Epithelial cell of proximal tubule (primary cell): ENCODE results near the gene ZMAT5. TPM values are rescaled to one million over a fixed set of nuclear protein-coding genes. Genes with fewer than 3 reads are reported as not detected.
A peak's percentile ranks its signal among the peaks of the same experiment; 100 is the strongest.

Experiments
- DNase-seq: peaks from one replicate; pipeline ENCODE4 v3.0.0-alpha.2; 2011; ENCODE audit warnings: low read depth
- H3K4me3 ChIP-seq: 2 replicates; pipeline ENCODE4 v1.5.1; 2011; ENCODE audit warnings: low read depth, mild to moderate bottlenecking, low read length
- total RNA-seq: library from RNA; depleted of rRNA; stranded (reverse); fragments of >200 nt; gene quantifications from 2 replicates; pipeline ENCODE4 v1.2.3, GENCODE V29; 2015
- TF ChIP-seq, protein P1 (sequence below): conservative IDR thresholded peaks from 2 replicates; pipeline ENCODE4 v1.5.1; 2012; ENCODE audit warnings: low read depth, mild to moderate bottlenecking, low read length

The ZMAT5 gene
- total RNA-seq, 1 donor from 2014 or later, result 24.8 TPM

DNA sequence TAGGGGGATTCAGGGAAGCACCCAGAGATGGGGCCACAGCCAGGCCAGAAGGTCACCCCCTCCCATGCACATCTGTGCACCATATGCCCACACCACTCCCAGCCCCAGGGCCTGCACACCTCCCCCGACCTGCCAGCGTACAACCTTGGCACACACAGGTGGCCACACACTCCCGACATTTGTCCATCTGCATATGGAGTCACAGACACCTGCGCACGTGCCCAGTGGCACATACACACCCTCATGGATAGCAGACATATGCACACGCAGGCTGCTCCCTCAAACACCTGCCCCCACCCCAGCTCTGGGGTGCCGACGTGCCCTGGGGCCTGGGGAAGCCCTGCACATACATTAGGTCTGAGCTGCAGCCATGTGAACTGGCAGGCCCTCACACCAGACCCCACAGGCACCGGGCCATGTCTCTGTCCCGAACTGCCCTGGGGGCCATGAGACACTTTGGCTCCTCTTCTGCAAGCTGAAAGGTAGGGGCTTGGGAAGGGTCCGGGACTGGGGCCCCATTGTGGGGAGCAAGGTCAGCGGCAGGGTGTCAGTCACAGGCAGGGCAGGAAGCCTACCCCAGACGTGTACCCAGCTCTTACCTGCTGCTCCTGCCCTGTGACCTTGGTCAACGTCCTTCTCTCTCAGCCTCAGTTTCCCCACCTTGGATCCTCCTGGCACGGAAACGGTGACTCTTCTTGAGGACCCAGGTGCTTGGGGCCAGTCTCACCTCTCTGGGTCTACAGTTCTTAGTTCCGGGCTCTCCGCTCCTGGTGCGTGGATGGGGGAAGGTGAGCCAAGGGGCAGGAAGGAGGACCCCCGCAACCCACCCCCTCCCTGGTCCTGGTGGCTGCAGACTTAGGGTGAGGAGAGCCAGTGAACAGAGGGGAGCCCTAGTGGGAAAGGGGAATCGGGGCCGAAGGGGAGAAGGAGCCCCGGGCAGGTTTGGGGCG, 47.6 kb downstream of the ZMAT5 start:
- no peak for DNase-seq
- TF ChIP-seq, protein P1, sequence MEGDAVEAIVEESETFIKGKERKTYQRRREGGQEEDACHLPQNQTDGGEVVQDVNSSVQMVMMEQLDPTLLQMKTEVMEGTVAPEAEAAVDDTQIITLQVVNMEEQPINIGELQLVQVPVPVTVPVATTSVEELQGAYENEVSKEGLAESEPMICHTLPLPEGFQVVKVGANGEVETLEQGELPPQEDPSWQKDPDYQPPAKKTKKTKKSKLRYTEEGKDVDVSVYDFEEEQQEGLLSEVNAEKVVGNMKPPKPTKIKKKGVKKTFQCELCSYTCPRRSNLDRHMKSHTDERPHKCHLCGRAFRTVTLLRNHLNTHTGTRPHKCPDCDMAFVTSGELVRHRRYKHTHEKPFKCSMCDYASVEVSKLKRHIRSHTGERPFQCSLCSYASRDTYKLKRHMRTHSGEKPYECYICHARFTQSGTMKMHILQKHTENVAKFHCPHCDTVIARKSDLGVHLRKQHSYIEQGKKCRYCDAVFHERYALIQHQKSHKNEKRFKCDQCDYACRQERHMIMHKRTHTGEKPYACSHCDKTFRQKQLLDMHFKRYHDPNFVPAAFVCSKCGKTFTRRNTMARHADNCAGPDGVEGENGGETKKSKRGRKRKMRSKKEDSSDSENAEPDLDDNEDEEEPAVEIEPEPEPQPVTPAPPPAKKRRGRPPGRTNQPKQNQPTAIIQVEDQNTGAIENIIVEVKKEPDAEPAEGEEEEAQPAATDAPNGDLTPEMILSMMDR, result no peak
- H3K4me3 ChIP-seq, result no peak overlapping the region

DNA sequence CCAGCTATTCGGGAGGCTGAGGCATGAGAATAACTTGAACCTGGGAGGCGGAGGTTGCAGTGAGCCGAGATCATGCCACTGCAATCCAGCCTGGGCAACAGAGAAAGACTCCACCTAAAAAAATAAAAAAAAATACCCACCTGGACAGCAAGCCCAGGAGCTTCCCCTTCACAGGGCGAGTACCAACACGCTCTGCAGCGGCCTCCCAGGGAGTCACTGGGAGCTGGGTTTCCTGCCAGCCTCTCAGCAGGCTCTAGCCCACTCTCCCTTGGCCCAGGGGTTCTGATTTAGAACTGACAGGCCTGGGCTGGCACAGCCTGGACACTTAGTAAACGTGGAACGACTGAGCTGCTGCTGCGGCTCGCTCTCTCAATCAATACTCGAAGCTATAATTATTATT, 49.0 kb downstream of the ZMAT5 start:
- no peak overlapping the region for H3K4me3 ChIP-seq
- no peak for DNase-seq
- TF ChIP-seq, protein P1, result no peak

DNA sequence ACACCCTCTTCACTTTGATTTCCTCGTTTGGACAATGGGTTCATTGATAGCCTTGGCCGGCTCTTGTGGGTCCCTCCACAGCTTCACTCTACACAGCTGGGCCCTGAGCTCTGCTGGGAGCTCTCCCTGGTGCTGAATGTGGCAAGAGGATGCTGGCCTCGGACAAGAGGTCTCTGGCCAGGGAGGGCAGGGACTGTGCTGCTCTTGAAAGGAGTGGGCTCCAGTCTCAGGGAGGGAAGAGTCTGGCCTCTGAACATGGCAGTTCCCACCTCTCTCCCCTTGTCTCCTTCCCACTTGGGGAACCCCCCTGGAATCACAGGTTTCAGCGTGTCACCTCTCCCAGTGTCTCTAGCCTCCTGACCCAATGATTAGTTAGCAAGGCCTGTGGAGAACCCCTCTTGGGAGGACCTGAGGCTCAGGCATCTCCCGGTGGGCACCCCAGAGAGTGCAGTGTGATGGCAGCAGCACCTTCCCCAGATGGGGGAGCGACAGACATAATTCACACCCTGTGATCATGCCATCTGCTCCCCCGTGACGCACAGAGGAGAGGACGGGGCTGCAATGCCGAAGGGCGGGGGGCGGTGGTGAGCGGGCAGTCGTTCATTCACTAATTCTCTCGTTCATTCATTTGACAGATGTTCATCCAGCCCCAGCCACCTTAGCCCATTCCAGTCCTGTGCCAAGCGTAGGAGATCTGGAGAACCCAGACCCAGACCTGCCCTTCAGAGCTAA, 49.8 kb downstream of the ZMAT5 start:
- no peak overlapping the region for H3K4me3 ChIP-seq
- peak; percentile 13 for DNase-seq
- TF ChIP-seq, protein P1, result no peak

DNA sequence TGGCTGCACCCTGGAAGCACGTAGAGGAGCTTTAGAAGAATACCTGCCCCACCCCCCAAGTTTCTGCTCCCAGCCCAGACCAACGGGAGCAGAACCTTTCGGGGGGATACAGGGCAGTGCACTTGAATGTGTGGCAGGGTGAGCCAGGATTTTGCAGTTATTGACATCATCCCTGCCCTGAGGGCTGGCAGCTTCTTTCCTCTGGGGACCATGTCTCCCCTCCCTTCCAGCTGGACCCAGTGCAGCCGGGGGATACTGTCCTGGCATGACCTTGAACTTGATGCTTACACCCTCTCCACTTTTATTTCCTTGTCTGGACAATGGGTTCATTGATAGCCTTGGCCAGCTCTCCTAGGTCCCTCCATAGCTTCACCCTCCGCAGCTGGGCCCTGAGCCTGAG, 51.1 kb downstream of the ZMAT5 start:
- TF ChIP-seq, protein P1, result no peak
- H3K4me3 ChIP-seq, result no peak overlapping the region
- no peak for DNase-seq

DNA sequence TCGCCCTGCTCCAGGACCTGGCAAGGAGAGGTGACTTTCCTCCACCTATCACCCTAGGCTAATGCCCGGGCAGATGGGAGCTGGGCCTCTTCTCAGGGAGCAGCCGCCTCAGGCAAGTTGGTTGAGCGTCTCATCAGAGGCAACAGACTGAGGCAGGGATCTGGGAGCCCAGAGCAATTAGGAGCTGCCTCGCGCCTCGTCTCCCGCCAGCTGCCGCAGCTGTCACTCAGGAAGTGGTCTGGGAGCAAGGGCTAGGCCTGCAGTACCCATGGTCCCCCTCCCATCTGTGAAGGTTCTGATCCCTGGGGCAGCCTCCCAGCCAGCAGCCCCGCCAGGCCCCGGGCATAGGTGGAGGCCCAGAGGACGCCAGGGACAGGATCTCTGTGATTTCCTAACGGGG, 51.6 kb downstream of the ZMAT5 start:
- no peak overlapping the region for H3K4me3 ChIP-seq
- TF ChIP-seq, protein P1, result no peak
- DNase-seq, result no peak

DNA sequence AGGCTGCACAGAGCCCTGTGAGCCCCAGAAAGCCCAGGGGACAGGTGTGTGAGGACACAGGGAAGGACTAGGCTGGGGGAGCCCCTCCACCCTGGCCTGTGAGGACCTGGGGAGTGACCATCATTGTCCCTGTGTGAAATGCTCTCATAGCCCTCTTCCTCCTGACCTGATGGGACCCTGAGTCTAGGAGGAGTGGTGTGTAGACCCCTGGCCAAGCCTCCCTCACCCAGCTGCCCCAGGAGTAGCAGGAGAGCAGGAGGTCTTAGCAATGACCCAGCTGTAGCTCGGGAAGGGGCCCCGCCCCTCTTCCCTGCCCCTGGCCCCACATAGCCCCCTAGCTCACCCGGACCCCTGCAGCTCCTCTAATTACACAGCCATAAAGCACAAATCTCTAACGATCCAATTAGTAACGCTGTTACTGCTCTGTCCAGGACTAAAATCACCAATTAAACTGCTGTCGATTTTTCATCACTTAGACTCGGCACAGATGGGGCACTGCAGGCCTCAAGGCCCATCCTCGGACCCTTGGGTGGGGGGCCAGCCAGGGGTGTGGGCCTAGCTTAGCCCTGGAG, 53.6 kb downstream of the ZMAT5 start:
- no peak overlapping the region for H3K4me3 ChIP-seq
- TF ChIP-seq, protein P1, result no peak
- DNase-seq, result no peak
